ENCODE results near the gene WBP1L. TPM values are rescaled to one million over a fixed set of nuclear protein-coding genes. Genes with fewer than 3 reads are reported as not detected.
A peak's percentile ranks its signal among the peaks of the same experiment; 100 is the strongest.

WBP1L gene
- total and polyA plus RNA-seq, 2 experiments from 2014 or later, result 7.0 to 55.7 TPM

- TF ChIP-seq ETS1 (IDR thresholded peaks at IDR 0.05) (no peak), POLR2AphosphoS5 (IDR thresholded peaks at IDR 0.05; ENCODE audit: low read depth) (no peak), ZNF331 (CRISPR knock-in tag; IDR thresholded peaks at IDR 0.05; ENCODE audit: low read depth) (no peak), JUNB (IDR thresholded peaks at IDR 0.05; ENCODE audit: unreplicated experiment) (no peak)
- no peaks in the 10 kb centered on the region for H3F3A ChIP-seq (replicated peaks; ENCODE audit: low read depth)
- peak overlapping the region; percentile 45; the same call in 1 of the 2 replicates for H3K27ac ChIP-seq (ENCODE audit: low read depth)
- H3K4me3 ChIP-seq, result peak overlapping the region; percentile 39
- Mint-ChIP-seq H3K27me3 (ENCODE audit: insufficient read depth, low read depth, poor library complexity) (peaks cover 10% of the 10 kb centered on the region), H3K27ac (peak overlapping the region; percentile 19; the same call in 1 of the 2 replicates), H3K36me3 (ENCODE audit: low read depth) (peaks cover 2% of the 10 kb centered on the region; the same call in 1 of the 3 replicates), H3K9me3 (no peaks in the 10 kb centered on the region), H3K4me3 (peak overlapping the region; percentile 51), H3K4me1 (peaks cover 57% of the 10 kb centered on the region)
- peak overlapping the region; percentile 30; the same call in 1 of the 2 replicates for H2AFZ ChIP-seq
- no peaks in the 10 kb centered on the region for H3K36me3 ChIP-seq (ENCODE audit: insufficient read depth)
- H3K4me2 ChIP-seq, result peak overlapping the region; percentile 47
- no peaks in the 10 kb centered on the region for H3K9me2 ChIP-seq (ENCODE audit: insufficient read depth)
- H3K27me3 ChIP-seq (ENCODE audit: insufficient read depth), result no peaks in the 10 kb centered on the region
- H4K20me1 ChIP-seq (replicated peaks; ENCODE audit: insufficient read depth), result no peaks in the 10 kb centered on the region
- no peaks in the 10 kb centered on the region; the same call in none of the 2 replicates for H3K79me2 ChIP-seq (replicated peaks; ENCODE audit: insufficient read depth)
- ATAC-seq (peak; percentile 36), DNase-seq (ENCODE audit: low spot score) (peak; percentile 47)
- peaks cover 55% of the 10 kb centered on the region for H3K4me1 ChIP-seq (ENCODE audit: insufficient read depth)
Observed at GRCh38 chr10:102775935-102776669, 32.4 kb downstream of the WBP1L start.

- H3K4me3 Mint-ChIP-seq, result peak overlapping the region; percentile 51
- TF ChIP-seq ZNF462 (CRISPR knock-in tag; IDR thresholded peaks at IDR 0.05), result peak; percentile 58; the same call in 1 of the 2 replicates
- TF ChIP-seq NANOG (IDR thresholded peaks at IDR 0.05; ENCODE audit: borderline replicate concordance), result no peak
- TF ChIP-seq CREB1 (CRISPR knock-in tag; IDR thresholded peaks at IDR 0.05; ENCODE audit: low read depth), result peak; percentile 50
- TF ChIP-seq POLR2AphosphoS5 (IDR thresholded peaks at IDR 0.05; ENCODE audit: low read depth), result no peak
- TF ChIP-seq REST (IDR thresholded peaks at IDR 0.05; ENCODE audit: unreplicated experiment), result no peak
- Histone ChIP-seq H3K27me3 (ENCODE audit: insufficient read depth) (no peaks in the 10 kb centered on the region), H4K20me1 (replicated peaks; ENCODE audit: insufficient read depth) (no peaks in the 10 kb centered on the region), H3F3A (replicated peaks; ENCODE audit: low read depth) (no peaks in the 10 kb centered on the region), H2AFZ (no peak overlapping the region), H3K36me3 (ENCODE audit: insufficient read depth) (no peaks in the 10 kb centered on the region), H3K4me1 (ENCODE audit: insufficient read depth) (peaks cover 63% of the 10 kb centered on the region), H3K79me2 (replicated peaks; ENCODE audit: insufficient read depth) (no peaks in the 10 kb centered on the region; the same call in none of the 2 replicates), H3K27ac (ENCODE audit: low read depth) (peak overlapping the region; percentile 45; the same call in 1 of the 2 replicates), H3K9me2 (ENCODE audit: insufficient read depth) (no peaks in the 10 kb centered on the region), H3K4me3 (peak overlapping the region; percentile 39), H3K4me2 (peak overlapping the region; percentile 47)
- peak; percentile 66 for ATAC-seq
- peaks cover 10% of the 10 kb centered on the region for H3K27me3 Mint-ChIP-seq (ENCODE audit: insufficient read depth, low read depth, poor library complexity)
- peaks cover 2% of the 10 kb centered on the region; the same call in 1 of the 3 replicates for H3K36me3 Mint-ChIP-seq (ENCODE audit: low read depth)
- H3K9me3 Mint-ChIP-seq, result no peaks in the 10 kb centered on the region
- no peak overlapping the region for H3K27ac Mint-ChIP-seq
- peak; percentile 83 for DNase-seq (ENCODE audit: low spot score)
- peaks cover 63% of the 10 kb centered on the region for H3K4me1 Mint-ChIP-seq
Observed at GRCh38 chr10:102776779-102777456, 33.2 kb downstream of the WBP1L start.
